K562 (cell line): ENCODE results near the gene VWA1. TPM values are rescaled to one million over a fixed set of nuclear protein-coding genes. Genes with fewer than 3 reads are reported as not detected.
A peak's percentile ranks its signal among the peaks of the same experiment; 100 is the strongest.

ENCODE experiments used
- ATAC-seq: fragments of 200-7000 bp; cut with Tn5 transposase; 3 replicates; pipeline ENCODE4 v1.9.1; 2020; ENCODE audit warnings: moderate library complexity
- BruUV-seq: library from RNA; stranded (reverse); fragments of 400-500 nt; replicated peaks from 2 replicates; lab custom pipeline; 2021; lab: Mats Ljungman, UMichigan
- CTCF ChIA-PET: fragments of 300-600 bp; formaldehyde crosslinking; extraction: SDS; loops from one replicate; lab custom pipeline; 2021; ENCODE audit warnings: low intra/inter-chr PET ratio; lab: Yijun Ruan, JAX
- POLR2A ChIA-PET: fragments of 300-600, 350-650 bp; sonication (Branson Sonifier 250); formaldehyde crosslinking; extraction: SDS; loops from one replicate; lab custom pipeline; 2021; ENCODE audit warnings: antibody characterized with exemption, inconsistent platforms; lab: Yijun Ruan, JAX
- DNase-seq, 4 experiments: peaks; one replicate each; pipeline versions ENCODE4 v3.0.0 to v3.0.0-alpha.2; 2011 to 2018; ENCODE audit warnings: low spot score in 3 of 4, mixed read lengths in 3 of 4; ENCODE audit errors: extremely low read depth in 1 of 4
- FAIRE-seq: peaks from 2 replicates; lab custom pipeline; 2011; peaks lifted over from hg19 to GRCh38; lab: Jason Lieb, UNC
- H2AFZ ChIP-seq: 2 replicates; pipeline ENCODE4 v1.6.0; 2011; ENCODE audit warnings: low read depth, low read length, control low read depth, inconsistent platforms
- H3K27ac ChIP-seq: fragments of 200-600 bp; 3 replicates; pipeline ENCODE4 v1.8.0; 2011; ENCODE audit warnings: low read depth, mild to moderate bottlenecking, control low read depth, inconsistent platforms, low read length, moderate library complexity, mixed read lengths; ENCODE audit errors: extremely low read depth
- H3K27me3 ChIP-seq, 2 experiments: fragments of 300-600 bp in 1 of 2; 2 replicates in 1 of 2; 3 replicates in 1 of 2; pipeline versions ENCODE4 v1.6.0 to v1.8.0; 2011; ENCODE audit warnings: inconsistent platforms in 2 of 2, low read length in 2 of 2, mild to moderate bottlenecking in 1 of 2, mixed read lengths in 1 of 2, moderate library complexity in 1 of 2; ENCODE audit not compliant: control insufficient read depth in 2 of 2, insufficient read depth in 2 of 2
- H3K36me3 ChIP-seq: fragments of 300-600 bp; 3 replicates; pipeline ENCODE4 v1.8.0; 2011; ENCODE audit warnings: mild to moderate bottlenecking, low read length, inconsistent platforms; ENCODE audit not compliant: control insufficient read depth, insufficient read depth
- H3K4me1 ChIP-seq, 2 experiments: fragments of 200-600 bp in 1 of 2; replicated peaks in 1 of 2; 2 replicates in 1 of 2; 3 replicates in 1 of 2; pipeline versions ENCODE4 v1.5.1 to v1.8.0; 2011; ENCODE audit warnings: inconsistent platforms in 2 of 2, low read length in 2 of 2, mild to moderate bottlenecking in 1 of 2, mixed read lengths in 1 of 2, moderate library complexity in 1 of 2; ENCODE audit not compliant: control insufficient read depth in 2 of 2, insufficient read depth in 2 of 2
- H3K4me2 ChIP-seq: 2 replicates; pipeline ENCODE4 v1.6.1; 2011; ENCODE audit warnings: low read length, control low read depth, inconsistent platforms, mixed read lengths; ENCODE audit not compliant: insufficient read depth
- H3K4me3 ChIP-seq: fragments of 200-600 bp; sonication (generic), shearing (Covaris generic); 2 replicates; pipeline ENCODE4 v1.5.1; 2016; ENCODE audit warnings: control low read depth, inconsistent platforms
- H3K79me2 ChIP-seq: fragments of 200-600 bp; 3 replicates; pipeline ENCODE4 v1.8.0; 2011; ENCODE audit warnings: low read length, inconsistent platforms; ENCODE audit not compliant: control insufficient read depth, insufficient read depth
- H3K9ac ChIP-seq, 2 experiments: 2 replicates each; pipeline versions ENCODE4 v1.6.0 to v1.6.1; 2011; ENCODE audit warnings: low read depth in 2 of 2, low read length in 2 of 2, control low read depth in 1 of 2, inconsistent platforms in 1 of 2, mild to moderate bottlenecking in 1 of 2, mixed read lengths in 1 of 2; ENCODE audit not compliant: insufficient read depth in 1 of 2
- H3K9me1 ChIP-seq: one replicate; pipeline ENCODE4 v1.6.0; 2011; ENCODE audit warnings: inconsistent platforms, mild to moderate bottlenecking, low read length, moderate library complexity; ENCODE audit not compliant: control insufficient read depth, insufficient read depth
- H3K9me3 ChIP-seq: replicated peaks from 2 replicates; pipeline ENCODE4 v1.5.1; 2011; ENCODE audit warnings: low read depth, low read length, inconsistent platforms; ENCODE audit not compliant: control insufficient read depth, insufficient read depth
- H4K20me1 ChIP-seq: replicated peaks from 2 replicates; pipeline ENCODE4 v1.6.1; 2011; ENCODE audit warnings: low read length, inconsistent platforms, mixed read lengths; ENCODE audit not compliant: control insufficient read depth, insufficient read depth
- CC2D1A ChIP-seq: fragments of 450-650 bp; IDR thresholded peaks from 2 replicates; pipeline ENCODE4 v1.6.1; 2017; ENCODE audit warnings: mild to moderate bottlenecking
- SRSF9 ChIP-seq: fragments of 200-400 bp; formaldehyde crosslinking; IDR thresholded peaks from 2 replicates; pipeline ENCODE4 v1.6.1; 2017; ENCODE audit warnings: low read depth, low read length, borderline replicate concordance
- ZBTB33 ChIP-seq: sonication (generic); formaldehyde crosslinking; IDR thresholded peaks from 2 replicates; pipeline ENCODE4 v1.8.1; 2023; ENCODE audit warnings: mild to moderate bottlenecking, missing genetic modification reagents
- ZBTB43 ChIP-seq: sonication (generic); formaldehyde crosslinking; IDR thresholded peaks from 2 replicates; pipeline ENCODE4 v1.8.0; 2023; ENCODE audit warnings: mild to moderate bottlenecking, missing genetic modification reagents
- ZNF436 ChIP-seq: fragments of 250-450, 450-650 bp; sonication (Bioruptor Pico); formaldehyde crosslinking; IDR thresholded peaks from 2 replicates; pipeline ENCODE4 v1.7.0; 2020; ENCODE audit warnings: mild to moderate bottlenecking
- WGBS: fragments of 100-300 bp; shearing (Covaris generic); methylation state at CpG from one replicate; pipeline ENCODE4 v1.1.6; 2016; ENCODE audit warnings: low coverage, mixed read lengths; ENCODE audit not compliant: insufficient coverage; ENCODE audit errors: missing lambda C conversion rate; 5-methylcytosine and 5-hydroxymethylcytosine counted together
- in situ Hi-C: fragments of 300-500 bp; cut with MboI; formaldehyde crosslinking; loops from 4 replicates; pipeline ENCODE4 v1.15.0; 2018; ENCODE audit warnings: inconsistent platforms, mixed read lengths
- intact Hi-C: fragments of 100-400 bp; cut with micrococcal nuclease; formaldehyde crosslinking; loops from 2 replicates; pipeline ENCODE4 v1.14.2; 2022
- polyA plus RNA-seq, 8 experiments: library from polyadenylated mRNA; depleted of rRNA in 4 of 8; stranded (reverse) in 5 of 8; unstranded in 3 of 8; fragments of >200 nt; fragmentation: Nextera tagmentation in 2 of 8; fragmentation: Illumina TruSeq in 1 of 8; extraction: Ambion mirVana in 2 of 8; extraction: Trizol in 1 of 8; gene quantifications; 2 replicates each; pipeline versions ENCODE4 v1.2.1 to v1.2.3, GENCODE V29; 2011 to 2014; ENCODE audit warnings: inconsistent platforms in 1 of 8, missing spikeins in 1 of 8
- total RNA-seq, 7 experiments: library from RNA; depleted of rRNA in 6 of 7; stranded (reverse); fragments of >200 nt in 6 of 7; fragmentation: Illumina TruSeq in 2 of 7; extraction: Trizol in 2 of 7; gene quantifications; 2 replicates each; pipeline versions ENCODE4 v1.2.1 to v1.2.3, GENCODE V29; 2011 to 2021; ENCODE audit warnings: low replicate concordance in 1 of 7

Gene VWA1
- total and polyA plus RNA-seq, 9 of the 15 experiments (the other 6 are each of a cell fraction or from before 2014, with no cell fraction given), result 0.01 to 6.4 (median 0.85) TPM

GRCh38 chr1:1438531-1439381, 3.3 kb downstream of the VWA1 start:
- WGBS, result 79% methylated on average over 39 of the region's 45 CpGs
- intact Hi-C loops, result no loop called here
- ATAC-seq (no peak), DNase-seq (no peak), FAIRE-seq (no peak)
- no peak overlapping the region for H2AFZ ChIP-seq
- ChIA-PET CTCF (no interaction called here), POLR2A (interaction anchor here (0.6 to 0.7 kb wide), 3 partner anchors 20 to 51 kb away, joined by 3 to 5 read pairs (median 3); no protein-coding TSS in a partner anchor)
- no peaks in the 10 kb centered on the region; the same call in 2 of the 3 replicates for H3K79me2 ChIP-seq
- no peaks in the 10 kb centered on the region for H3K9me3 ChIP-seq
- no peak overlapping the region for H3K27ac ChIP-seq
- no peaks in the 10 kb centered on the region for H3K36me3 ChIP-seq
- no peaks in the 10 kb centered on the region for H3K9me1 ChIP-seq
- H3K4me3 ChIP-seq, result no peak overlapping the region
- no peaks in the 10 kb centered on the region for H4K20me1 ChIP-seq
- no peaks in the 10 kb centered on the region for H3K27me3 ChIP-seq
- in situ Hi-C loops, result no loop called here
- TF ChIP-seq ZBTB43 (no peak), ZBTB33 (CRISPR knock-in tag) (peak; percentile 80), ZNF436 (no peak), CC2D1A (no peak), SRSF9 (no peak)
- TF ChIP-seq, all 486 proteins: peak for 1
- Histone ChIP-seq H3K4me2 (no peak overlapping the region), H3K4me1 (peaks cover 22 to 88% of the 10 kb centered on the region in 2 experiments), H3K9ac (peak overlapping the region in 1 of 2 experiments; percentile 73; a peak in 2 of 4 replicates)
- BruUV-seq, result no TSS peak
